Gastroesophageal sphincter (tissue), 4 donors: ENCODE results near the gene WTIP. TPM values are rescaled to one million over a fixed set of nuclear protein-coding genes. Genes with fewer than 3 reads are reported as not detected.

ENCODE experiments used
- ATAC-seq: fragments of 150-250 bp; one replicate; pipeline ENCODE4 v1.9.1; 2016; ENCODE audit warnings: mild to moderate bottlenecking, moderate library complexity
- H3K27ac ChIP-seq, 4 donors: fragments of 200-600 bp; sonication (generic) in 3 of 4; 1 replicate in 3 of 4; 2 replicates in 1 of 4; pipeline ENCODE4 v1.5.1; 2016 to 2019
- H3K27me3 ChIP-seq: fragments of 200-600 bp; sonication (generic); one replicate; pipeline ENCODE4 v1.5.1; 2019
- H3K36me3 ChIP-seq, 2 donors: fragments of 200-600 bp; sonication (generic); one replicate each; pipeline ENCODE4 v1.5.1; 2019; ENCODE audit warnings: control low read depth in 1 of 2
- H3K4me1 ChIP-seq, 3 donors: fragments of 200-600 bp; sonication (generic); 1 replicate in 2 of 3; 2 replicates in 1 of 3; pipeline ENCODE4 v1.5.1; 2016 to 2019; ENCODE audit warnings: control low read depth in 2 of 3
- H3K4me3 ChIP-seq, 2 donors: fragments of 200-600 bp; sonication (generic); one replicate each; pipeline ENCODE4 v1.5.1; 2019; ENCODE audit warnings: mild to moderate bottlenecking in 1 of 2, moderate library complexity in 1 of 2
- H3K9me3 ChIP-seq, 3 donors: fragments of 200-600 bp; sonication (generic); one replicate each; pipeline ENCODE4 v1.5.1; 2017 to 2019; ENCODE audit warnings: control low read depth in 2 of 3
- CTCF ChIP-seq, 4 experiments: fragments of 200-600 bp in 2 of 4; fragments of 450-650 bp in 2 of 4; sonication (generic) in 1 of 4; IDR thresholded peaks; one replicate each; pipeline ENCODE4 v1.5.1; 2017 to 2019; ENCODE audit warnings: antibody characterized with exemption in 4 of 4, mild to moderate bottlenecking in 2 of 4, moderate library complexity in 2 of 4
- EP300 ChIP-seq: sonication (generic); formaldehyde crosslinking; IDR thresholded peaks from one replicate; pipeline ENCODE4 v1.6.1; 2017; ENCODE audit warnings: antibody characterized with exemption, mild to moderate bottlenecking
- POLR2A ChIP-seq, 2 donors: fragments of 450-650 bp; IDR thresholded peaks; one replicate each; pipeline ENCODE4 v1.6.1; 2017; ENCODE audit warnings: antibody characterized with exemption in 2 of 2, mild to moderate bottlenecking in 2 of 2, moderate library complexity in 1 of 2
- POLR2AphosphoS5 ChIP-seq: sonication (generic); formaldehyde crosslinking; IDR thresholded peaks from one replicate; pipeline ENCODE4 v1.6.1; 2017; ENCODE audit warnings: antibody characterized with exemption
- WGBS, 2 donors: methylation state at CpG; one replicate each; pipeline ENCODE4 v1.1.5; 2018; ENCODE audit warnings: low coverage in 1 of 2; 5-methylcytosine and 5-hydroxymethylcytosine counted together
- total RNA-seq, 4 donors: library from RNA; depleted of rRNA; stranded (reverse); fragments of >200 nt; gene quantifications; one replicate each; pipeline ENCODE4 v1.1.0, GENCODE V29; 2016

Gene WTIP
- total RNA-seq, 4 donors from 2014 or later = 18.8 to 59.6 (median 43.6) TPM

GRCh38 chr19:34487651-34488051 is 6.1 kb downstream of the WTIP start:
- H3K4me1 ChIP-seq = peaks cover 0 to 40% (median 13%) of the 10 kb centered on the region in 3 donors
- 83 to 86% methylated on average over 5 to 7 of the region's 7 CpGs for WGBS, 2 donors
- peaks cover 0 to 29% of the 10 kb centered on the region in 2 donors for H3K36me3 ChIP-seq
- H3K9me3 ChIP-seq = no peaks in the 10 kb centered on the region
- no peak for ATAC-seq
- no peak overlapping the region for H3K4me3 ChIP-seq
- H3K27ac ChIP-seq = no peak overlapping the region
- no peak for TF ChIP-seq POLR2AphosphoS5
- no peaks in the 10 kb centered on the region for H3K27me3 ChIP-seq

GRCh38 chr19:34489175-34489574 is 7.6 kb downstream of the WTIP start:
- Histone ChIP-seq H3K27me3 (no peaks in the 10 kb centered on the region), H3K9me3 (no peaks in the 10 kb centered on the region), H3K36me3 (peaks cover 0 to 44% of the 10 kb centered on the region in 2 donors), H3K27ac (no peak overlapping the region), H3K4me1 (peaks cover 0 to 25% (median 5%) of the 10 kb centered on the region in 3 donors), H3K4me3 (no peak overlapping the region)
- TF ChIP-seq POLR2AphosphoS5 = no peak
- TF ChIP-seq POLR2A (IDR thresholded peaks at IDR 0.05) = no peak
- no peak for TF ChIP-seq EP300
- TF ChIP-seq CTCF (IDR thresholded peaks at IDR 0.05) = no peak
- no peak for ATAC-seq
- 81 to 90% methylated on average over 2 to 6 of the region's 7 CpGs for WGBS, 2 donors

- no peak overlapping the region for H3K27ac ChIP-seq
- H3K36me3 ChIP-seq = peaks cover 0 to 55% of the 10 kb centered on the region in 2 donors
- peaks cover 0 to 14% (median 0%) of the 10 kb centered on the region in 3 donors for H3K4me1 ChIP-seq
- no peak for ATAC-seq
- H3K9me3 ChIP-seq = no peaks in the 10 kb centered on the region
- 82% methylated on average over 3 of the region's 19 CpGs; no CpG with 5 or more reads in 1 of the 2 donors for WGBS, 2 donors
- no peaks in the 10 kb centered on the region for H3K27me3 ChIP-seq
- H3K4me3 ChIP-seq = no peak overlapping the region
- TF ChIP-seq POLR2AphosphoS5 = no peak
- TF ChIP-seq EP300 = no peak
- TF ChIP-seq POLR2A (IDR thresholded peaks at IDR 0.05) = no peak
- TF ChIP-seq CTCF (IDR thresholded peaks at IDR 0.05) = no peak
Measured at GRCh38 chr19:34490141-34490766, 8.7 kb downstream of the WTIP start.

- Histone ChIP-seq H3K4me1 (no peaks in the 10 kb centered on the region), H3K9me3 (no peaks in the 10 kb centered on the region), H3K27ac (no peak overlapping the region), H3K27me3 (no peaks in the 10 kb centered on the region), H3K36me3 (peaks cover 0 to 84% of the 10 kb centered on the region in 2 donors), H3K4me3 (no peak overlapping the region)
- ATAC-seq = no peak
- 89 to 93% methylated on average over 3 to 7 of the region's 25 CpGs for WGBS, 2 donors
- TF ChIP-seq EP300 = no peak
- TF ChIP-seq CTCF (IDR thresholded peaks at IDR 0.05) = no peak
- no peak for TF ChIP-seq POLR2AphosphoS5
- no peak for TF ChIP-seq POLR2A (IDR thresholded peaks at IDR 0.05)
Measured at GRCh38 chr19:34493038-34493648, 11.6 kb downstream of the WTIP start.

- H3K4me3 ChIP-seq = no peak overlapping the region
- H3K9me3 ChIP-seq = no peaks in the 10 kb centered on the region
- H3K27ac ChIP-seq = no peak overlapping the region
- no peak for ATAC-seq
- H3K27me3 ChIP-seq = no peaks in the 10 kb centered on the region
- no peak for TF ChIP-seq POLR2AphosphoS5
- no peaks in the 10 kb centered on the region for H3K4me1 ChIP-seq
- 85 to 93% methylated on average over 3 to 6 of the region's 7 CpGs for WGBS, 2 donors
- H3K36me3 ChIP-seq = peaks cover 0 to 89% of the 10 kb centered on the region in 2 donors
Measured at GRCh38 chr19:34493649-34494044, 12.1 kb downstream of the WTIP start.

GRCh38 chr19:34494601-34495000 is 13.0 kb downstream of the WTIP start:
- ATAC-seq = no peak
- Histone ChIP-seq H3K4me1 (no peaks in the 10 kb centered on the region), H3K27ac (no peak overlapping the region), H3K4me3 (no peak overlapping the region), H3K9me3 (no peaks in the 10 kb centered on the region), H3K36me3 (peaks cover 0 to 98% of the 10 kb centered on the region in 2 donors), H3K27me3 (no peaks in the 10 kb centered on the region)
- WGBS, 2 donors = 80% methylated on average over 1 of the region's 11 CpGs; no CpG with 5 or more reads in 1 of the 2 donors
- TF ChIP-seq POLR2A (IDR thresholded peaks at IDR 0.05) = no peak
